IMR-90 (cell line): ENCODE data around the gene MRPL19. TPM values are rescaled to one million over a fixed set of nuclear protein-coding genes. Genes with fewer than 3 reads are reported as not detected.

Experiments used
- ATAC-seq: fragments of 200-7000 bp; cut with Tn5 transposase; 2 replicates; pipeline ENCODE4 v1.9.1; 2020; ENCODE audit warnings: low read depth, mild to moderate bottlenecking, moderate library complexity
- BruUV-seq: library from RNA; stranded (reverse); fragments of 400-500 nt; replicated peaks from 2 replicates; lab custom pipeline; 2021; lab: Mats Ljungman, UMichigan
- CTCF ChIA-PET: fragments of 300-600 bp; formaldehyde crosslinking; extraction: SDS; loops from one replicate; lab custom pipeline; 2021; ENCODE audit warnings: antibody characterized with exemption; lab: Yijun Ruan, JAX
- POLR2A ChIA-PET: fragments of 300-600 bp; sonication (Branson Sonifier 250); formaldehyde crosslinking; loops from one replicate; lab custom pipeline; 2022; ENCODE audit warnings: antibody characterized with exemption; ENCODE audit not compliant: unreplicated experiment; lab: Charles Lee
- DNase-seq: peaks from one replicate; pipeline ENCODE4 v3.0.0; 2013
- H2AFZ ChIP-seq: replicated peaks from 2 replicates; pipeline ENCODE3; 2013; ENCODE audit warnings: low read length, mild to moderate bottlenecking; ENCODE audit not compliant: poor library complexity
- H2AK5ac ChIP-seq: 2 replicates; pipeline ENCODE4 v1.6.1; 2013; ENCODE audit warnings: low read depth, low read length, inconsistent platforms
- H2AK9ac ChIP-seq: replicated peaks from 2 replicates; pipeline ENCODE3; 2013; ENCODE audit warnings: mild to moderate bottlenecking, low read depth, low read length, moderate library complexity; ENCODE audit not compliant: poor library complexity
- H2BK120ac ChIP-seq: 2 replicates; pipeline ENCODE4 v1.6.1; 2013; ENCODE audit warnings: low read depth, low read length, inconsistent platforms
- H2BK15ac ChIP-seq: 3 replicates; pipeline ENCODE4 v1.6.1; 2013; ENCODE audit warnings: low read depth, low read length, inconsistent platforms
- H2BK20ac ChIP-seq: 2 replicates; pipeline ENCODE4 v1.6.1; 2013; ENCODE audit warnings: low read depth, mild to moderate bottlenecking, inconsistent platforms, low read length, moderate library complexity
- H2BK5ac ChIP-seq: 2 replicates; pipeline ENCODE4 v1.6.1; 2013; ENCODE audit warnings: mild to moderate bottlenecking, low read depth, low read length, inconsistent platforms; ENCODE audit not compliant: poor library complexity, severe bottlenecking
- H3K14ac ChIP-seq: replicated peaks from 2 replicates; pipeline ENCODE4 v1.6.1; 2013; ENCODE audit warnings: low read depth, low read length, inconsistent platforms
- H3K18ac ChIP-seq: 2 replicates; pipeline ENCODE4 v1.6.1; 2013; ENCODE audit warnings: low read depth, low read length, control low read depth
- H3K23ac ChIP-seq: 2 replicates; pipeline ENCODE4 v1.6.1; 2013; ENCODE audit warnings: low read depth, low read length, inconsistent platforms
- H3K27ac ChIP-seq: 2 replicates; pipeline ENCODE4 v1.5.1; 2013; ENCODE audit warnings: mild to moderate bottlenecking, control low read depth, low read length; ENCODE audit not compliant: insufficient read depth
- H3K27me3 ChIP-seq: 2 replicates; pipeline ENCODE4 v1.6.1; 2013; ENCODE audit warnings: low read length; ENCODE audit not compliant: control insufficient read depth, insufficient read depth
- H3K36me3 ChIP-seq: 2 replicates; pipeline ENCODE4 v1.6.1; 2013; ENCODE audit warnings: low read length, mixed read lengths; ENCODE audit not compliant: control insufficient read depth, insufficient read depth
- H3K4ac ChIP-seq: 2 replicates; pipeline ENCODE4 v1.6.1; 2013; ENCODE audit warnings: low read depth, low read length, inconsistent platforms
- H3K4me1 ChIP-seq: 2 replicates; pipeline ENCODE4 v1.6.1; 2013; ENCODE audit warnings: low read length, mixed read lengths; ENCODE audit not compliant: control insufficient read depth, insufficient read depth
- H3K4me2 ChIP-seq: 2 replicates; pipeline ENCODE4 v1.6.1; 2013; ENCODE audit warnings: low read depth, mild to moderate bottlenecking, control low read depth, low read length, moderate library complexity
- H3K4me3 ChIP-seq: 2 replicates; pipeline ENCODE4 v1.5.1; 2013; ENCODE audit warnings: low read depth, mild to moderate bottlenecking, control low read depth, low read length, moderate library complexity; ENCODE audit not compliant: insufficient read depth
- H3K56ac ChIP-seq: 2 replicates; pipeline ENCODE4 v1.6.1; 2013; ENCODE audit warnings: low read length, inconsistent platforms; ENCODE audit not compliant: insufficient read depth; ENCODE audit errors: extremely low read depth
- H3K79me1 ChIP-seq, 2 experiments: 2 replicates each; pipeline ENCODE4 v1.6.1; 2013; ENCODE audit warnings: low read length in 2 of 2, inconsistent platforms in 1 of 2, low read depth in 1 of 2
- H3K9ac ChIP-seq: 2 replicates; pipeline ENCODE4 v1.6.1; 2013; ENCODE audit warnings: low read depth, low read length, control low read depth
- H3K9me1 ChIP-seq: 2 replicates; pipeline ENCODE4 v1.6.1; 2013; ENCODE audit warnings: low read length, inconsistent platforms; ENCODE audit not compliant: insufficient read depth
- H3K9me3 ChIP-seq: 2 replicates; pipeline ENCODE4 v1.6.1; 2013; ENCODE audit warnings: low read length; ENCODE audit not compliant: control insufficient read depth, insufficient read depth
- H4K20me1 ChIP-seq: 2 replicates; pipeline ENCODE4 v1.6.1; 2013; ENCODE audit warnings: low read length, inconsistent platforms; ENCODE audit not compliant: insufficient read depth
- H4K5ac ChIP-seq: 2 replicates; pipeline ENCODE4 v1.6.1; 2013; ENCODE audit warnings: mild to moderate bottlenecking, low read depth, low read length, control low read depth
- H4K8ac ChIP-seq, 2 experiments: 2 replicates each; pipeline ENCODE4 v1.6.1; 2013; ENCODE audit warnings: low read depth in 2 of 2, low read length in 2 of 2, control low read depth in 1 of 2, inconsistent platforms in 1 of 2
- H4K91ac ChIP-seq: 2 replicates; pipeline ENCODE4 v1.6.1; 2013; ENCODE audit warnings: low read depth, low read length, inconsistent platforms; ENCODE audit not compliant: insufficient read depth
- CHD1 ChIP-seq: IDR thresholded peaks from 2 replicates; pipeline ENCODE4 v1.6.1; 2012; ENCODE audit warnings: low read depth, low read length, improper control_type of control experiment
- FOS ChIP-seq: fragments of 150-350 bp; IDR thresholded peaks from 2 replicates; pipeline ENCODE4 v1.6.1; 2016; ENCODE audit warnings: low read depth, low read length
- RAD21 ChIP-seq: IDR thresholded peaks from 2 replicates; pipeline ENCODE4 v1.6.1; 2012; ENCODE audit warnings: low read length, improper control_type of control experiment
- WGBS, 2 experiments: methylation state at CpG; one replicate each; pipeline versions ENCODE4 v1.1.5 to v1.1.7; 2013; ENCODE audit warnings: missing lambda C conversion rate in 2 of 2; ENCODE audit not compliant: insufficient read length in 1 of 2; ENCODE audit errors: extremely low coverage in 2 of 2; 5-methylcytosine and 5-hydroxymethylcytosine counted together
- dilution Hi-C: fragments of 300-500 bp; cut with HindIII; formaldehyde crosslinking; loops from one replicate; pipeline ENCODE4 v1.14.3; 2018; ENCODE audit warnings: low sequenced_read_pairs; ENCODE audit not compliant: unreplicated experiment
- in situ Hi-C: fragments of 300-500 bp; cut with MboI; formaldehyde crosslinking; loops from 3 replicates; pipeline ENCODE4 v1.14.3; 2019; ENCODE audit warnings: low sequenced_read_pairs, inconsistent platforms, mixed read lengths
- intact Hi-C: fragments of 100-400 bp; cut with micrococcal nuclease; formaldehyde crosslinking; loops from 2 replicates; pipeline ENCODE4 v1.10.0; 2022
- polyA plus RNA-seq, 3 experiments: library from polyadenylated mRNA; depleted of rRNA; stranded (reverse); fragments of >200 nt; gene quantifications; 2 replicates each; pipeline ENCODE4 v1.2.3, GENCODE V29; 2012; ENCODE audit warnings: low replicate concordance in 1 of 3
- total RNA-seq: library from RNA; depleted of rRNA; stranded (reverse); fragments of >200 nt; gene quantifications from 2 replicates; pipeline ENCODE4 v1.2.3, GENCODE V29; 2012

Gene MRPL19
- total and polyA plus RNA-seq, 2 of the 4 experiments (the other 2 are of a cell fraction) = 24.8 to 28.5 TPM

GRCh38 chr2:75709297-75709696, 62.7 kb downstream of the MRPL19 start:
- BruUV-seq = no TSS peak
- DNase-seq = no peak
- intact Hi-C loops = no loop called here

More at GRCh38 chr2:75709297-75709696, 62.7 kb downstream of the MRPL19 start:
- dilution Hi-C loops = no loop called here
- Histone ChIP-seq H2BK120ac (peak overlapping the region; percentile 18; the same call in 1 of the 2 replicates), H3K9ac (no peak overlapping the region), H2BK5ac (no peak overlapping the region), H3K27me3 (no peaks in the 10 kb centered on the region), H2BK20ac (no peak overlapping the region), H4K20me1 (no peaks in the 10 kb centered on the region), H3K56ac (no peak overlapping the region), H2BK15ac (no peak overlapping the region), H3K9me3 (no peaks in the 10 kb centered on the region), H3K9me1 (no peaks in the 10 kb centered on the region), H3K79me1 (peaks cover 0 to 7% of the 10 kb centered on the region in 2 experiments; a peak in 3 of 4 replicates), H3K4me2 (peak overlapping the region; percentile 81; the same call in 1 of the 2 replicates), H4K8ac (peak overlapping the region in 1 of 2 experiments; percentile 24; a peak in 1 of 4 replicates), H3K27ac (no peak overlapping the region), H3K4ac (peak overlapping the region; percentile 40; the same call in 1 of the 2 replicates), H3K36me3 (peaks cover 2% of the 10 kb centered on the region; the same call in 1 of the 2 replicates), H2AK9ac (no peak overlapping the region), H4K5ac (no peak overlapping the region), H2AFZ (no peak overlapping the region), H3K18ac (no peak overlapping the region), H3K23ac (peak overlapping the region; percentile 59; the same call in 1 of the 2 replicates), H4K91ac (no peak overlapping the region), H3K4me1 (peaks cover 2% of the 10 kb centered on the region; the same call in 1 of the 2 replicates), H2AK5ac (no peak overlapping the region), H3K14ac (0 out of 2 replicates have a peak overlapping the region, but pooled peaks have one; percentile 49), H3K4me3 (no peak overlapping the region)
- WGBS, 2 experiments = no CpG with 5 or more reads among the region's 3 CpGs
- ChIA-PET POLR2A (no interaction called here), CTCF (interaction anchor here (0.6 kb wide), 1 partner anchor 8 kb away, joined by 3 read pairs; no protein-coding TSS in a partner anchor)
- TF ChIP-seq RAD21 = no peak
- TF ChIP-seq FOS = no peak
- no peak for TF ChIP-seq CHD1
- no peak for ATAC-seq
- in situ Hi-C loops = no loop called here
